Heart left ventricle (tissue), 13 donors: ENCODE results near the gene SNCAIP.

Experiments
- POLR2A ChIP-seq, 2 donors: fragments of 450-650 bp; IDR thresholded peaks; one replicate each; pipeline ENCODE4 v1.6.1; 2017; ENCODE audit warnings: antibody characterized with exemption in 2 of 2, mild to moderate bottlenecking in 2 of 2, moderate library complexity in 2 of 2
- TF ChIP-seq, protein P1 (sequence below), 12 donors: fragments of 200-600 bp; sonication (generic) in 4 of 12; IDR thresholded peaks; one replicate each; pipeline versions ENCODE4 v1.5.0 to v1.8.0; 2018 to 2022; ENCODE audit warnings: antibody characterized with exemption in 12 of 12, mild to moderate bottlenecking in 5 of 12
- donor health status: ischemic (EF 13 %, LVEDD 7.1; RV severe dilation, severe dysfunction).
- donor health status: DM: no; HTN: yes; CAD: no.
- donor health status: DM: no; HTN: no; CAD: no.
- donor health status: ischemic (EF 25% LVEDD 6.9; RV normal size, moderate dysfunction).
- donor health status: ischemic (EF 25% LVEDD 5.7; RV mildly dilated, moderate dysfunction).
- donor health status: ischemic (EF 35%, LVEDD 5.7; RV mildly dilated, moderate dysfunction).
- donor health status: nonischemic (EF 11% LVEDD 7.7; RV severe dilation, severe dysfunction).
- donor health status: DM: yes; HTN: yes; CAD: no.
- donor health status: PGD.
- donor health status: ischemic (EF 29% LVEDD 5.4; RV normal size, mild dysfunction).
- donor health status: nonischemic (EF 23%, LVEDD 6.1; RV moderate dilation, normal function).

DNA sequence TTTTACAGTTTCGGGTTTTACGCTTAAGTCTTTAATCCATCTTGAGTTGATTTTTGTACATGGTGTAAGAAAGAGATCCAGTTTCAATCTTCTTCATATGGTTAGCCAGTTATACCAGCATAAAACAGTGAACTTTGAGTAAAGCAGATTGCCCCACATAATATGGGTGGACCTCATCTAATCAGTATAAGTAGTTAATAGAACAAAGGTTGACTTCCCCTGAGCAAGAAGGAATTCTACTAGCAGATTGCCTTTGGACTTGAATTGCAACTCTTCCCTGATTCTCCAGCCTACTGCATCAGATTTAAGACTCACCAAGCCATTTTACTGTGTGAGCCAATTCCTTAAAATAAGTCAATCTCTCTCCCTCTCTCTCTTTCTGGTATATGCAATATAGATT is 173.2 kb downstream of the SNCAIP start:
- no peak for TF ChIP-seq POLR2A (IDR thresholded peaks at IDR 0.05)
- TF ChIP-seq, protein P1, sequence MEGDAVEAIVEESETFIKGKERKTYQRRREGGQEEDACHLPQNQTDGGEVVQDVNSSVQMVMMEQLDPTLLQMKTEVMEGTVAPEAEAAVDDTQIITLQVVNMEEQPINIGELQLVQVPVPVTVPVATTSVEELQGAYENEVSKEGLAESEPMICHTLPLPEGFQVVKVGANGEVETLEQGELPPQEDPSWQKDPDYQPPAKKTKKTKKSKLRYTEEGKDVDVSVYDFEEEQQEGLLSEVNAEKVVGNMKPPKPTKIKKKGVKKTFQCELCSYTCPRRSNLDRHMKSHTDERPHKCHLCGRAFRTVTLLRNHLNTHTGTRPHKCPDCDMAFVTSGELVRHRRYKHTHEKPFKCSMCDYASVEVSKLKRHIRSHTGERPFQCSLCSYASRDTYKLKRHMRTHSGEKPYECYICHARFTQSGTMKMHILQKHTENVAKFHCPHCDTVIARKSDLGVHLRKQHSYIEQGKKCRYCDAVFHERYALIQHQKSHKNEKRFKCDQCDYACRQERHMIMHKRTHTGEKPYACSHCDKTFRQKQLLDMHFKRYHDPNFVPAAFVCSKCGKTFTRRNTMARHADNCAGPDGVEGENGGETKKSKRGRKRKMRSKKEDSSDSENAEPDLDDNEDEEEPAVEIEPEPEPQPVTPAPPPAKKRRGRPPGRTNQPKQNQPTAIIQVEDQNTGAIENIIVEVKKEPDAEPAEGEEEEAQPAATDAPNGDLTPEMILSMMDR (IDR thresholded peaks at IDR 0.05) = no peak
